K562 (cell line): Measurements from ENCODE around the gene ACRBP. TPM values are rescaled to one million over a fixed set of nuclear protein-coding genes. Genes with fewer than 3 reads are reported as not detected.

Experiments
- ATAC-seq: fragments of 200-7000 bp; cut with Tn5 transposase; 3 replicates; pipeline ENCODE4 v1.9.1; 2020; ENCODE audit warnings: moderate library complexity
- BruUV-seq: library from RNA; stranded (reverse); fragments of 400-500 nt; replicated peaks from 2 replicates; lab custom pipeline; 2021; lab: Mats Ljungman, UMichigan
- CTCF ChIA-PET: fragments of 300-600 bp; formaldehyde crosslinking; extraction: SDS; loops from one replicate; lab custom pipeline; 2021; ENCODE audit warnings: low intra/inter-chr PET ratio; lab: Yijun Ruan, JAX
- POLR2A ChIA-PET: fragments of 300-600, 350-650 bp; sonication (Branson Sonifier 250); formaldehyde crosslinking; extraction: SDS; loops from one replicate; lab custom pipeline; 2021; ENCODE audit warnings: antibody characterized with exemption, inconsistent platforms; lab: Yijun Ruan, JAX
- DNase-seq, 4 experiments: peaks; one replicate each; pipeline versions ENCODE4 v3.0.0 to v3.0.0-alpha.2; 2011 to 2018; ENCODE audit warnings: low spot score in 3 of 4, mixed read lengths in 3 of 4; ENCODE audit errors: extremely low read depth in 1 of 4
- FAIRE-seq: peaks from 2 replicates; lab custom pipeline; 2011; peaks lifted over from hg19 to GRCh38; lab: Jason Lieb, UNC
- H2AFZ ChIP-seq: 2 replicates; pipeline ENCODE4 v1.6.0; 2011; ENCODE audit warnings: low read depth, low read length, control low read depth, inconsistent platforms
- H3K27ac ChIP-seq: fragments of 200-600 bp; 3 replicates; pipeline ENCODE4 v1.8.0; 2011; ENCODE audit warnings: low read depth, mild to moderate bottlenecking, control low read depth, inconsistent platforms, low read length, moderate library complexity, mixed read lengths; ENCODE audit errors: extremely low read depth
- H3K27me3 ChIP-seq, 2 experiments: fragments of 300-600 bp in 1 of 2; 2 replicates in 1 of 2; 3 replicates in 1 of 2; pipeline versions ENCODE4 v1.6.0 to v1.8.0; 2011; ENCODE audit warnings: inconsistent platforms in 2 of 2, low read length in 2 of 2, mild to moderate bottlenecking in 1 of 2, mixed read lengths in 1 of 2, moderate library complexity in 1 of 2; ENCODE audit not compliant: control insufficient read depth in 2 of 2, insufficient read depth in 2 of 2
- H3K36me3 ChIP-seq: fragments of 300-600 bp; 3 replicates; pipeline ENCODE4 v1.8.0; 2011; ENCODE audit warnings: mild to moderate bottlenecking, low read length, inconsistent platforms; ENCODE audit not compliant: control insufficient read depth, insufficient read depth
- H3K4me1 ChIP-seq, 2 experiments: fragments of 200-600 bp in 1 of 2; replicated peaks in 1 of 2; 2 replicates in 1 of 2; 3 replicates in 1 of 2; pipeline versions ENCODE4 v1.5.1 to v1.8.0; 2011; ENCODE audit warnings: inconsistent platforms in 2 of 2, low read length in 2 of 2, mild to moderate bottlenecking in 1 of 2, mixed read lengths in 1 of 2, moderate library complexity in 1 of 2; ENCODE audit not compliant: control insufficient read depth in 2 of 2, insufficient read depth in 2 of 2
- H3K4me2 ChIP-seq: 2 replicates; pipeline ENCODE4 v1.6.1; 2011; ENCODE audit warnings: low read length, control low read depth, inconsistent platforms, mixed read lengths; ENCODE audit not compliant: insufficient read depth
- H3K4me3 ChIP-seq: fragments of 200-600 bp; sonication (generic), shearing (Covaris generic); 2 replicates; pipeline ENCODE4 v1.5.1; 2016; ENCODE audit warnings: control low read depth, inconsistent platforms
- H3K79me2 ChIP-seq: fragments of 200-600 bp; 3 replicates; pipeline ENCODE4 v1.8.0; 2011; ENCODE audit warnings: low read length, inconsistent platforms; ENCODE audit not compliant: control insufficient read depth, insufficient read depth
- H3K9ac ChIP-seq, 2 experiments: 2 replicates each; pipeline versions ENCODE4 v1.6.0 to v1.6.1; 2011; ENCODE audit warnings: low read depth in 2 of 2, low read length in 2 of 2, control low read depth in 1 of 2, inconsistent platforms in 1 of 2, mild to moderate bottlenecking in 1 of 2, mixed read lengths in 1 of 2; ENCODE audit not compliant: insufficient read depth in 1 of 2
- H3K9me1 ChIP-seq: one replicate; pipeline ENCODE4 v1.6.0; 2011; ENCODE audit warnings: inconsistent platforms, mild to moderate bottlenecking, low read length, moderate library complexity; ENCODE audit not compliant: control insufficient read depth, insufficient read depth
- H3K9me3 ChIP-seq: replicated peaks from 2 replicates; pipeline ENCODE4 v1.5.1; 2011; ENCODE audit warnings: low read depth, low read length, inconsistent platforms; ENCODE audit not compliant: control insufficient read depth, insufficient read depth
- H4K20me1 ChIP-seq: replicated peaks from 2 replicates; pipeline ENCODE4 v1.6.1; 2011; ENCODE audit warnings: low read length, inconsistent platforms, mixed read lengths; ENCODE audit not compliant: control insufficient read depth, insufficient read depth
- ASH1L ChIP-seq: fragments of 450-650 bp; IDR thresholded peaks from 2 replicates; pipeline ENCODE4 v1.6.1; 2018; ENCODE audit warnings: borderline replicate concordance, mild to moderate bottlenecking, low read depth; ENCODE audit not compliant: partially characterized antibody
- ELF4 ChIP-seq: fragments of 450-650 bp; formaldehyde crosslinking; IDR thresholded peaks from 2 replicates; pipeline ENCODE4 v1.4.0; 2022; ENCODE audit warnings: missing genetic modification characterization
- FOS ChIP-seq: IDR thresholded peaks from 3 replicates; pipeline ENCODE4 v1.6.1; 2011; ENCODE audit not compliant: insufficient read length; ENCODE audit errors: extremely low read depth
- FOXA3 ChIP-seq, 2 experiments: fragments of 450-650 bp in 1 of 2; sonication (generic) in 1 of 2; formaldehyde crosslinking; IDR thresholded peaks in 1 of 2; conservative IDR thresholded peaks in 1 of 2; 2 replicates each; pipeline versions ENCODE4 v1.4.0 to v1.8.0; 2020 to 2022; ENCODE audit warnings: mild to moderate bottlenecking in 2 of 2, missing genetic modification reagents in 1 of 2
- MAFG ChIP-seq: fragments of 450-650 bp; conservative IDR thresholded peaks from 2 replicates; pipeline ENCODE4 v1.6.1; 2016; ENCODE audit warnings: missing genetic modification characterization, missing compliant biosample characterization
- MYBL2 ChIP-seq, 2 experiments: fragments of 450-650 bp in 1 of 2; sonication (generic) in 1 of 2; formaldehyde crosslinking in 1 of 2; IDR thresholded peaks; 2 replicates each; pipeline versions ENCODE4 v1.6.1 to v1.8.1; 2017 to 2022; ENCODE audit warnings: borderline replicate concordance in 1 of 2, inconsistent platforms in 1 of 2, low read depth in 1 of 2, mild to moderate bottlenecking in 1 of 2, missing genetic modification reagents in 1 of 2, moderate library complexity in 1 of 2
- RREB1 ChIP-seq: fragments of 250-450 bp; sonication (Bioruptor Pico); IDR thresholded peaks from 2 replicates; pipeline ENCODE4 v1.4.0; 2020
- WGBS: fragments of 100-300 bp; shearing (Covaris generic); methylation state at CpG from one replicate; pipeline ENCODE4 v1.1.6; 2016; ENCODE audit warnings: low coverage, mixed read lengths; ENCODE audit not compliant: insufficient coverage; ENCODE audit errors: missing lambda C conversion rate; 5-methylcytosine and 5-hydroxymethylcytosine counted together
- in situ Hi-C: fragments of 300-500 bp; cut with MboI; formaldehyde crosslinking; loops from 4 replicates; pipeline ENCODE4 v1.15.0; 2018; ENCODE audit warnings: inconsistent platforms, mixed read lengths
- intact Hi-C: fragments of 100-400 bp; cut with micrococcal nuclease; formaldehyde crosslinking; loops from 2 replicates; pipeline ENCODE4 v1.14.2; 2022
- polyA plus RNA-seq, 8 experiments: library from polyadenylated mRNA; depleted of rRNA in 4 of 8; stranded (reverse) in 5 of 8; unstranded in 3 of 8; fragments of >200 nt; fragmentation: Nextera tagmentation in 2 of 8; fragmentation: Illumina TruSeq in 1 of 8; extraction: Ambion mirVana in 2 of 8; extraction: Trizol in 1 of 8; gene quantifications; 2 replicates each; pipeline versions ENCODE4 v1.2.1 to v1.2.3, GENCODE V29; 2011 to 2014; ENCODE audit warnings: inconsistent platforms in 1 of 8, missing spikeins in 1 of 8
- total RNA-seq, 7 experiments: library from RNA; depleted of rRNA in 6 of 7; stranded (reverse); fragments of >200 nt in 6 of 7; fragmentation: Illumina TruSeq in 2 of 7; extraction: Trizol in 2 of 7; gene quantifications; 2 replicates each; pipeline versions ENCODE4 v1.2.1 to v1.2.3, GENCODE V29; 2011 to 2021; ENCODE audit warnings: low replicate concordance in 1 of 7

The ACRBP gene
- total and polyA plus RNA-seq, 9 of the 15 experiments (the other 6 are each of a cell fraction or from before 2014, with no cell fraction given) = 3.1 to 31.8 (median 8.4) TPM

DNA sequence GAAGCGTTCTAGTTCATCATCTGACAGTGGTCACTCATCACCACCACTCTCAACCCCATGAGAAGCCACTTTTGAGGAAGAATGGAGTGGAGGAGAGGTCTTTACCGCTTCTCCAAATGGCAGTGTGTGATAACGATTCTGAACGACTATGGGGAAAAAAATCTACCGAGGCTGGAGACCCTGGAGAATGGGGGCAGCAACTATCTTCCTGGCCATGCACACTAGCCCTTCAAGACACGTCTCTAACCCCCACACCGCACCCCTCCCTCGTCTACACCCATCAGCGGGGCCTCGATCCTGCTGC lies 15.3 kb upstream of the ACRBP start (continued):
- TF ChIP-seq MYBL2 (IDR thresholded peaks at IDR 0.05; ENCODE audit: low read depth) = no peak
- no peak for TF ChIP-seq MYBL2 (CRISPR knock-in tag; IDR thresholded peaks at IDR 0.05; ENCODE audit: borderline replicate concordance)
- no peak for TF ChIP-seq RREB1 (CRISPR knock-in tag)
- no peak for TF ChIP-seq ELF4 (CRISPR knock-in tag)
- no peak for TF ChIP-seq FOS
- no peak for TF ChIP-seq ASH1L

- intact Hi-C loops = no loop called here
- FAIRE-seq (no peak), ATAC-seq (no peak), DNase-seq (no peak)
- Histone ChIP-seq H3K9ac (no peak overlapping the region), H3K4me3 (no peak overlapping the region), H2AFZ (no peak overlapping the region), H3K27ac (no peak overlapping the region), H3K4me1 (no peaks in the 10 kb centered on the region; a peak in 2 of 5 replicates), H3K9me3 (no peaks in the 10 kb centered on the region), H3K27me3 (no peaks in the 10 kb centered on the region), H3K4me2 (no peak overlapping the region), H3K9me1 (no peaks in the 10 kb centered on the region), H3K36me3 (peaks cover 12% of the 10 kb centered on the region; the same call in 2 of the 3 replicates), H3K79me2 (no peaks in the 10 kb centered on the region), H4K20me1 (no peaks in the 10 kb centered on the region)
- in situ Hi-C loops = no loop called here
- ChIA-PET CTCF (no interaction called here), POLR2A (interaction anchor here (1.4 kb wide), 1 partner anchor 9 kb away, joined by 3 read pairs; no protein-coding TSS in a partner anchor)
- 65% methylated on average over 5 of the region's 5 CpGs for WGBS
- no TSS peak for BruUV-seq
- TF ChIP-seq MAFG (tag) (0 out of 2 replicates have a peak, but pooled peaks have one; percentile 1), FOXA3 (CRISPR knock-in tag; conservative IDR thresholded peaks at IDR 0.05 in 1 of 2, IDR thresholded peaks at IDR 0.05 in 1 of 2) (no peak)
Measured at GRCh38 chr12:6653987-6654386, 6.8 kb upstream of the ACRBP start.
